ENCODE data around the gene TK2.

DNA sequence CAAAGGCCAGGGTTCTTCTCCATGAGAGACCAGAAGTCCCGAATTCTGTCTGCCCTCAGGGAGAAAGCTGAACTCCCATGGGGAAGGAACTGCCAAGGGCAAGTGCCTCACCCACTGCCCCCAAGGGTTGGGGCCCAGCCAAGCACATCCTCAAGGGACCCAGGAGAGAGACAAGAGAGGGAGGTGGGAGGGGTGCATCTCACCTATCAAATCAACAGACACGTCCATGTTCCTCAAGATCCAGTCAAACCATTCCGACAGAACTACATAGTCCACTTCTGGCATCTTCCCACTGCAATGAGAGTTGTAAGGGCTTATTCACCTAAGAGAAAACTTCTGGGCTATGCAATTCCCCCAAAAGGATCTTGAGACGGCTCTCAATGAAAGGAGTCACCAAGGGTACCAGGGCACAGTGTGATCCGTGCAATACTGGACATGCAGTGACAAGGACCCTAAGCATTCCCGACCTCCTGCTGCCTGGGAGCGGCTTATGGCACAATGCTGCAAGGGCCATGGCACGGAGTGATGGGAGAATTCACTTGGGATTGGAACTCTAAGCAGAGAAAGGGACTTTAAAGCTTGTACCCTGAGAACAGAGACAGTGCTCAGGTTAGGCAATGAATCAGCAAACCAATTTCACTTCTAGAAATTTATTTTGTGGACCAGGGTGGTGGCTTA is 32.2 kb downstream of the TK2 start:
- TF ChIP-seq CTCF (IDR thresholded peaks at IDR 0.05) (no peak), POLR2A (IDR thresholded peaks at IDR 0.05) (no peak), POLR2AphosphoS5 (IDR thresholded peaks at IDR 0.05) (no peak)

All from breast epithelium (tissue), 3 donors.